SK-N-SH treated with all-trans-retinoic acid at 6 μM for 48 hours (cell line): ENCODE results near the gene OR10J5.

ENCODE experiments used
- ATAC-seq: fragments of 200-7000 bp; cut with Tn5 transposase; 3 replicates; pipeline ENCODE4 v1.9.1; 2020; ENCODE audit warnings: mild to moderate bottlenecking, moderate library complexity
- ARNTL ChIP-seq: fragments of 450-650 bp; formaldehyde crosslinking; IDR thresholded peaks from 2 replicates; pipeline ENCODE4 v1.5.0; 2020; ENCODE audit warnings: low read depth, mild to moderate bottlenecking, moderate library complexity, borderline replicate concordance
- BACH2 ChIP-seq: fragments of 250-450 bp; sonication (Bioruptor Pico); IDR thresholded peaks from 2 replicates; pipeline ENCODE4 v1.9.0; 2021; ENCODE audit warnings: mild to moderate bottlenecking, borderline replicate concordance
- CSRNP3 ChIP-seq: fragments of 250-450 bp; sonication (Bioruptor Pico); IDR thresholded peaks from 2 replicates; pipeline ENCODE4 v1.5.1; 2021; ENCODE audit warnings: mild to moderate bottlenecking, moderate library complexity
- ESRRG ChIP-seq: fragments of 250-450 bp; sonication (Bioruptor Pico); IDR thresholded peaks from 2 replicates; pipeline ENCODE4 v1.6.1; 2021; ENCODE audit warnings: mild to moderate bottlenecking
- GLIS3 ChIP-seq: fragments of 250-450 bp; sonication (Bioruptor Pico); IDR thresholded peaks from 2 replicates; pipeline ENCODE4 v1.5.0; 2020; ENCODE audit warnings: mild to moderate bottlenecking, moderate library complexity
- ISL1 ChIP-seq: fragments of 250-450 bp; sonication (Bioruptor Pico); IDR thresholded peaks from 2 replicates; pipeline ENCODE4 v2.1.2; 2022; ENCODE audit warnings: mild to moderate bottlenecking, moderate library complexity
- OSR1 ChIP-seq: fragments of 250-450 bp; sonication (Bioruptor Pico); IDR thresholded peaks from 2 replicates; pipeline ENCODE4 v1.8.0; 2022; ENCODE audit warnings: moderate library complexity, mild to moderate bottlenecking, inconsistent platforms
- PPARA ChIP-seq: fragments of 250-450 bp; sonication (Bioruptor Pico); IDR thresholded peaks from 2 replicates; pipeline ENCODE4 v1.5.0; 2020; ENCODE audit warnings: mild to moderate bottlenecking, borderline replicate concordance
- RARB ChIP-seq: fragments of 250-450 bp; sonication (Bioruptor Pico); IDR thresholded peaks from 2 replicates; pipeline ENCODE4 v1.8.0; 2021; ENCODE audit warnings: mild to moderate bottlenecking, moderate library complexity
- SNAI2 ChIP-seq: fragments of 250-450 bp; sonication (Bioruptor Pico); IDR thresholded peaks from 2 replicates; pipeline ENCODE4 v1.5.0; 2020; ENCODE audit warnings: mild to moderate bottlenecking, moderate library complexity
- TCF4 ChIP-seq: fragments of 250-450 bp; sonication (Bioruptor Pico); IDR thresholded peaks from 2 replicates; pipeline ENCODE4 v1.8.0; 2021; ENCODE audit warnings: mild to moderate bottlenecking, moderate library complexity, borderline replicate concordance
- TOX ChIP-seq: fragments of 250-450 bp; sonication (Bioruptor Pico); IDR thresholded peaks from 2 replicates; pipeline ENCODE4 v1.8.0; 2021; ENCODE audit warnings: mild to moderate bottlenecking, moderate library complexity, borderline replicate concordance
- ZC3H10 ChIP-seq: fragments of 250-450 bp; sonication (Bioruptor Pico); IDR thresholded peaks from 2 replicates; pipeline ENCODE4 v1.5.1; 2021; ENCODE audit warnings: mild to moderate bottlenecking, moderate library complexity
- ZFP3 ChIP-seq: fragments of 250-450 bp; sonication (Bioruptor Pico); IDR thresholded peaks from 2 replicates; pipeline ENCODE4 v1.5.0; 2020; ENCODE audit warnings: mild to moderate bottlenecking, moderate library complexity
- ZFP30 ChIP-seq: fragments of 450-650 bp; formaldehyde crosslinking; IDR thresholded peaks from 2 replicates; pipeline ENCODE4 v1.5.0; 2022; ENCODE audit warnings: mild to moderate bottlenecking, moderate library complexity
- ZNF565 ChIP-seq: fragments of 450-650 bp; formaldehyde crosslinking; conservative IDR thresholded peaks from 2 replicates; pipeline ENCODE4 v1.5.0; 2020; ENCODE audit warnings: low read depth, mild to moderate bottlenecking, moderate library complexity
- ZNF8 ChIP-seq: fragments of 450-650 bp; formaldehyde crosslinking; IDR thresholded peaks from 2 replicates; pipeline ENCODE4 v1.5.0; 2020; ENCODE audit warnings: mild to moderate bottlenecking, moderate library complexity
- TF ChIP-seq, protein P1 (sequence below): fragments of 250-450 bp; sonication (Bioruptor Pico); IDR thresholded peaks from 2 replicates; pipeline ENCODE4 v1.5.1; 2020; ENCODE audit warnings: low read depth, mild to moderate bottlenecking, moderate library complexity
- TF ChIP-seq, protein P2 (sequence below): fragments of 250-450 bp; sonication (Bioruptor Pico); IDR thresholded peaks from 2 replicates; pipeline ENCODE4 v1.5.0; 2020; ENCODE audit warnings: mild to moderate bottlenecking, moderate library complexity
- TF ChIP-seq, protein P3 (sequence below): fragments of 250-450 bp; sonication (Bioruptor Pico); IDR thresholded peaks from 2 replicates; pipeline ENCODE4 v1.8.0; 2020; ENCODE audit warnings: mild to moderate bottlenecking, moderate library complexity, borderline replicate concordance

OR10J5 gene

GRCh38 chr1:159510229-159510541, 25.6 kb downstream of the OR10J5 start:
- TF ChIP-seq ESRRG (CRISPR knock-in tag), result no peak
- no peak for TF ChIP-seq SNAI2
- no peak for TF ChIP-seq GLIS3 (CRISPR knock-in tag)
- no peak for TF ChIP-seq TOX (CRISPR knock-in tag)
- no peak for TF ChIP-seq ISL1 (CRISPR knock-in tag)
- no peak for TF ChIP-seq ZNF565 (CRISPR knock-in tag)
- TF ChIP-seq, protein P1, sequence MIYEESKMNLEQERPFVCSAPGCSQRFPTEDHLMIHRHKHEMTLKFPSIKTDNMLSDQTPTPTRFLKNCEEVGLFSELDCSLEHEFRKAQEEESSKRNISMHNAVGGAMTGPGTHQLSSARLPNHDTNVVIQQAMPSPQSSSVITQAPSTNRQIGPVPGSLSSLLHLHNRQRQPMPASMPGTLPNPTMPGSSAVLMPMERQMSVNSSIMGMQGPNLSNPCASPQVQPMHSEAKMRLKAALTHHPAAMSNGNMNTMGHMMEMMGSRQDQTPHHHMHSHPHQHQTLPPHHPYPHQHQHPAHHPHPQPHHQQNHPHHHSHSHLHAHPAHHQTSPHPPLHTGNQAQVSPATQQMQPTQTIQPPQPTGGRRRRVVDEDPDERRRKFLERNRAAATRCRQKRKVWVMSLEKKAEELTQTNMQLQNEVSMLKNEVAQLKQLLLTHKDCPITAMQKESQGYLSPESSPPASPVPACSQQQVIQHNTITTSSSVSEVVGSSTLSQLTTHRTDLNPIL (CRISPR knock-in tag), result no peak
- TF ChIP-seq ARNTL, result no peak
- TF ChIP-seq, protein P2, sequence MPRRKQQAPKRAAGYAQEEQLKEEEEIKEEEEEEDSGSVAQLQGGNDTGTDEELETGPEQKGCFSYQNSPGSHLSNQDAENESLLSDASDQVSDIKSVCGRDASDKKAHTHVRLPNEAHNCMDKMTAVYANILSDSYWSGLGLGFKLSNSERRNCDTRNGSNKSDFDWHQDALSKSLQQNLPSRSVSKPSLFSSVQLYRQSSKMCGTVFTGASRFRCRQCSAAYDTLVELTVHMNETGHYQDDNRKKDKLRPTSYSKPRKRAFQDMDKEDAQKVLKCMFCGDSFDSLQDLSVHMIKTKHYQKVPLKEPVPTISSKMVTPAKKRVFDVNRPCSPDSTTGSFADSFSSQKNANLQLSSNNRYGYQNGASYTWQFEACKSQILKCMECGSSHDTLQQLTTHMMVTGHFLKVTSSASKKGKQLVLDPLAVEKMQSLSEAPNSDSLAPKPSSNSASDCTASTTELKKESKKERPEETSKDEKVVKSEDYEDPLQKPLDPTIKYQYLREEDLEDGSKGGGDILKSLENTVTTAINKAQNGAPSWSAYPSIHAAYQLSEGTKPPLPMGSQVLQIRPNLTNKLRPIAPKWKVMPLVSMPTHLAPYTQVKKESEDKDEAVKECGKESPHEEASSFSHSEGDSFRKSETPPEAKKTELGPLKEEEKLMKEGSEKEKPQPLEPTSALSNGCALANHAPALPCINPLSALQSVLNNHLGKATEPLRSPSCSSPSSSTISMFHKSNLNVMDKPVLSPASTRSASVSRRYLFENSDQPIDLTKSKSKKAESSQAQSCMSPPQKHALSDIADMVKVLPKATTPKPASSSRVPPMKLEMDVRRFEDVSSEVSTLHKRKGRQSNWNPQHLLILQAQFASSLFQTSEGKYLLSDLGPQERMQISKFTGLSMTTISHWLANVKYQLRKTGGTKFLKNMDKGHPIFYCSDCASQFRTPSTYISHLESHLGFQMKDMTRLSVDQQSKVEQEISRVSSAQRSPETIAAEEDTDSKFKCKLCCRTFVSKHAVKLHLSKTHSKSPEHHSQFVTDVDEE (CRISPR knock-in tag), result no peak
- TF ChIP-seq, protein P3, sequence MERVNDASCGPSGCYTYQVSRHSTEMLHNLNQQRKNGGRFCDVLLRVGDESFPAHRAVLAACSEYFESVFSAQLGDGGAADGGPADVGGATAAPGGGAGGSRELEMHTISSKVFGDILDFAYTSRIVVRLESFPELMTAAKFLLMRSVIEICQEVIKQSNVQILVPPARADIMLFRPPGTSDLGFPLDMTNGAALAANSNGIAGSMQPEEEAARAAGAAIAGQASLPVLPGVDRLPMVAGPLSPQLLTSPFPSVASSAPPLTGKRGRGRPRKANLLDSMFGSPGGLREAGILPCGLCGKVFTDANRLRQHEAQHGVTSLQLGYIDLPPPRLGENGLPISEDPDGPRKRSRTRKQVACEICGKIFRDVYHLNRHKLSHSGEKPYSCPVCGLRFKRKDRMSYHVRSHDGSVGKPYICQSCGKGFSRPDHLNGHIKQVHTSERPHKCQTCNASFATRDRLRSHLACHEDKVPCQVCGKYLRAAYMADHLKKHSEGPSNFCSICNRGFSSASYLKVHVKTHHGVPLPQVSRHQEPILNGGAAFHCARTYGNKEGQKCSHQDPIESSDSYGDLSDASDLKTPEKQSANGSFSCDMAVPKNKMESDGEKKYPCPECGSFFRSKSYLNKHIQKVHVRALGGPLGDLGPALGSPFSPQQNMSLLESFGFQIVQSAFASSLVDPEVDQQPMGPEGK, result no peak
- no peak for TF ChIP-seq OSR1
- TF ChIP-seq ZC3H10, result no peak
- no peak for TF ChIP-seq CSRNP3 (CRISPR knock-in tag)
- TF ChIP-seq ZFP3 (CRISPR knock-in tag), result no peak
- TF ChIP-seq TCF4, result no peak
- TF ChIP-seq BACH2, result no peak
- TF ChIP-seq RARB (CRISPR knock-in tag), result no peak
- no peak for TF ChIP-seq ZFP30
- no peak for ATAC-seq

DNA sequence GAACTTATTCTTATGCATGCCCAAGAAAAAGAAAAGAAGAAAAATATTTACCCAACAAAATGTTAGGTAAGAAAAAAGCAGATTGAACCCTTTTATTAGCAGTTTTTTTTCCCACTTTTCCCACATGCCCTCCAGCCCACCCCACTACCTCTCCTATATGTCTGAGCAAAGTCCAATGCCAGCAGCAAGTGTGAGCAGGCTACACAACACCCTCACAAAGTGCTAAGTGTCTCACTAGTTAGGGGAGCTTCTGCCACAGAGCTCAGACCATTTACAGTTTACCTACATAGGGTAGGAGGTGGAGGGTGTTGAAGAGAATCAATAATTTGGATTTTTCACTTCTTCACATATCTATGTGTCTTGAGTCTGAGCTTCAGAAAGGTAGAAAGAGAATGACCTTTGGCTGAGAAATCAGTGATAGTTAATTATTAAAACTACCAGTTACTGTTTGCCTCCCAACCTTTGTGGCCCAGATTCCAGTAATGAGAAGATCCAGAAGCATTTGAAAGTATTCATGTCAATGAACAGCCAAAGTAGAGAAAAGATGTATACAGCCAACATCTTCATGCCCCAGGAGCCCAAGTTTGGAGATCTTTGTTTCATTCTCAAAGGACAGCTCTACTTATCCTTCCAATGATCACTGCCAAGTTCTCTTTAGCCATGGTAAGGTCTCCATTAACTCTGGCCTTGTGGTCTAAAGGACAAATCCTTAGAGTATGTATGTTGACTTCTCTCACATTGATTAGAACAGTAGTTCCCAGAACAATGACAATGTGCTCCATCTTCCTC, 26.2 kb downstream of the OR10J5 start:
- ATAC-seq, result no peak
- no peak for TF ChIP-seq GLIS3 (CRISPR knock-in tag)
- TF ChIP-seq BACH2, result no peak
- no peak for TF ChIP-seq ZC3H10
- no peak for TF ChIP-seq ZNF8 (CRISPR knock-in tag)
- TF ChIP-seq PPARA (CRISPR knock-in tag), result no peak
- TF ChIP-seq ZFP3 (CRISPR knock-in tag), result no peak
- TF ChIP-seq ZFP30, result no peak
- no peak for TF ChIP-seq RARB (CRISPR knock-in tag)
- TF ChIP-seq, all 23 proteins: peak for 0

GRCh38 chr1:159508951-159509350, 26.9 kb downstream of the OR10J5 start:
- no peak for ATAC-seq
- TF ChIP-seq ZNF8 (CRISPR knock-in tag) (no peak), PPARA (CRISPR knock-in tag) (no peak), RARB (CRISPR knock-in tag) (no peak), GLIS3 (CRISPR knock-in tag) (no peak), OSR1 (no peak), TCF4 (no peak)
- TF ChIP-seq, protein P2 (CRISPR knock-in tag), result no peak
